ENCODE measurements around the gene FKBP1B. TPM values are rescaled to one million over a fixed set of nuclear protein-coding genes. Genes with fewer than 3 reads are reported as not detected.

The FKBP1B gene
- total RNA-seq, 1 donor from 2014 or later: 38.1 TPM

DNA sequence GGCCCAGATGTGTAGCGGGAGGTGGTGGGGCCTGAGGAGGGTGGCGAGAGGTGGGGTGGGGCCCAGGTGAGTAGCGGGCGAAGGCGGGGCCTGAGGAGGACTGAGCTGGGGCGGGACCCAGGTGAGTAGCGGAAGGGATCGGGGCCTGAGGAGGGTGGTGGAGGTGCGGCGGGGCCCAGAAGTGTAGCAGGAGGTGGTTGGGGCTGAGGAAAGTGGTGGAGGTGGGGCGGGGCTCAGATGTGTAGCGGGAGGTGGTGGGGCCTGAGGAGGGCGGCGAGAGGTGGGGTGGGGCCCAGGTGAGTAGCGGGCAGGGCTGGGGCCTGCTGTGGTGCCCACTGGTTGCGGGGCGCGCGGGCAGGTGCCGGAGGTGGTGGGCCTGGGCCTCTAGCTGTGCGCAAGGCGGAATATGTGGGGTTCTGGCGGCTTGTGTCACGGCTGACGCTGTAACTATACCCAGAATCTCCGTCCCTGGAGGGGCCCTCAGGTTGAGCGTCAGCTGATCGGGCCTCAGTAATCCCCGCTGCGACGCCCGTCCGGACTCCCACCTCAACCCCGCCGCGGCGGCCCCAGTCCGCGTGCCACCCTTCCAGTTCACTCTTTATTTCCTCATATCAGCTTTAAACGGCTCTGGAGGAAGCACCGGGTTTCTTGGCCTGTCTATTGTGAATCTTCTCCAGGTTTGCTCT lies 27.5 kb downstream of the FKBP1B start:
- peaks cover 8% of the 10 kb centered on the region for H3K4me1 Mint-ChIP-seq (ENCODE audit: low read depth, unreplicated experiment)
- peak overlapping the region; percentile 98 for H3K4me3 Mint-ChIP-seq (ENCODE audit: unreplicated experiment)
- DNase-seq: peak; percentile 24
- H3K36me3 Mint-ChIP-seq (ENCODE audit: unreplicated experiment): no peaks in the 10 kb centered on the region
- H3K27ac Mint-ChIP-seq (ENCODE audit: unreplicated experiment): peak overlapping the region; percentile 59
- no peak for TF ChIP-seq CTCF (IDR thresholded peaks at IDR 0.05; ENCODE audit: partially characterized antibody, unreplicated experiment)
- peaks cover 12% of the 10 kb centered on the region for H3K9me3 Mint-ChIP-seq (ENCODE audit: unreplicated experiment)
- H3K27me3 Mint-ChIP-seq (ENCODE audit: unreplicated experiment): no peaks in the 10 kb centered on the region

- TF ChIP-seq CTCF (IDR thresholded peaks at IDR 0.05; ENCODE audit: partially characterized antibody, unreplicated experiment): no peak
- Mint-ChIP-seq H3K4me3 (ENCODE audit: unreplicated experiment) (peak overlapping the region; percentile 98), H3K27me3 (ENCODE audit: unreplicated experiment) (no peaks in the 10 kb centered on the region), H3K27ac (ENCODE audit: unreplicated experiment) (peak overlapping the region; percentile 59), H3K36me3 (ENCODE audit: unreplicated experiment) (no peaks in the 10 kb centered on the region), H3K4me1 (ENCODE audit: low read depth, unreplicated experiment) (peaks cover 8% of the 10 kb centered on the region), H3K9me3 (ENCODE audit: unreplicated experiment) (peaks cover 12% of the 10 kb centered on the region)
- no peak for DNase-seq
Measured at GRCh38 chr2:24077535-24077877, 28.0 kb downstream of the FKBP1B start.

DNA sequence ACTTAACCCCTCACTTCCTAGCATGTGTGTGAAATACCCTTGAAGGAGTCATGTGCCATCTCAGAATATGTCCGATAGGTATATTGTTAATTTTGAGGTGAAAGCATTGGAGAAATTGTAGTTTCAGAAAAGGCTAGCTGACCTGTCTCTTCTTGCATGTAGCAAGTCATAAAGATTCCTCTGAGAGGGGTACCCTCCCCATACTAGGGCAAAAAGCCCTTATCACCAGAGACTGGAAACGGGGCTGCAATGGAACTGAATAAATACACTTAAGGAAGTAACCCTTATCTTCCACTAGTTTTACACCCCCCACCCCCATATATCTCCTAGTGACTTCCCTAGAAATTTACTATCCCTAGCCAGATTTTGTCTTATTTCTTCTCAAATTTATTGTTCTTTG lies 28.3 kb downstream of the FKBP1B start:
- Mint-ChIP-seq H3K4me1 (ENCODE audit: low read depth, unreplicated experiment) (peaks cover 8% of the 10 kb centered on the region), H3K9me3 (ENCODE audit: unreplicated experiment) (peaks cover 12% of the 10 kb centered on the region), H3K27me3 (ENCODE audit: unreplicated experiment) (no peaks in the 10 kb centered on the region), H3K27ac (ENCODE audit: unreplicated experiment) (peak overlapping the region; percentile 59), H3K4me3 (ENCODE audit: unreplicated experiment) (peak overlapping the region; percentile 98), H3K36me3 (ENCODE audit: unreplicated experiment) (no peaks in the 10 kb centered on the region)
- no peak for DNase-seq
- no peak for TF ChIP-seq CTCF (IDR thresholded peaks at IDR 0.05; ENCODE audit: partially characterized antibody, unreplicated experiment)

DNA sequence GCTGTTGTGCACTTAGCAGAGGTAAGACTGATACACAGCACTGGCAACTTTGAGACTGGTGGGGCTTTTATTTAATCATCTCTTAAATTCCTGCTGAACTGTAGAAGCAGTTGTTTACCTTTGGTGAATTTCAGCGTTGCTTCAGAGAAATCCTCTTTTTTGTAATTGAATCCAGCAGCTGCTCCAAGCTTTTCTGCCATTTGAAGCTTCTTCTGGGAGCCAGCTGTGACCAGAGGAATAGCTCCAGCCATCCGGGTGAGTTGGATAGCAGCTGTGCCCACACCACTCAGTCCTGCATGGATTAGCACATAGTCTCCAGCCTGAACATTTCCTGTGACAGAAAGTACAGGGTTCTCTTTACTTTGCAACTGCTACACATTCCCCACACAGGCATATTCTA lies 31.2 kb downstream of the FKBP1B start:
- DNase-seq: no peak
- no peak for TF ChIP-seq CTCF (IDR thresholded peaks at IDR 0.05; ENCODE audit: partially characterized antibody, unreplicated experiment)
- Mint-ChIP-seq H3K27me3 (ENCODE audit: unreplicated experiment) (peaks cover 9% of the 10 kb centered on the region), H3K9me3 (ENCODE audit: unreplicated experiment) (peaks cover 16% of the 10 kb centered on the region), H3K27ac (ENCODE audit: unreplicated experiment) (no peak overlapping the region), H3K4me3 (ENCODE audit: unreplicated experiment) (no peak overlapping the region), H3K36me3 (ENCODE audit: unreplicated experiment) (no peaks in the 10 kb centered on the region), H3K4me1 (ENCODE audit: low read depth, unreplicated experiment) (peaks cover 13% of the 10 kb centered on the region)

DNA sequence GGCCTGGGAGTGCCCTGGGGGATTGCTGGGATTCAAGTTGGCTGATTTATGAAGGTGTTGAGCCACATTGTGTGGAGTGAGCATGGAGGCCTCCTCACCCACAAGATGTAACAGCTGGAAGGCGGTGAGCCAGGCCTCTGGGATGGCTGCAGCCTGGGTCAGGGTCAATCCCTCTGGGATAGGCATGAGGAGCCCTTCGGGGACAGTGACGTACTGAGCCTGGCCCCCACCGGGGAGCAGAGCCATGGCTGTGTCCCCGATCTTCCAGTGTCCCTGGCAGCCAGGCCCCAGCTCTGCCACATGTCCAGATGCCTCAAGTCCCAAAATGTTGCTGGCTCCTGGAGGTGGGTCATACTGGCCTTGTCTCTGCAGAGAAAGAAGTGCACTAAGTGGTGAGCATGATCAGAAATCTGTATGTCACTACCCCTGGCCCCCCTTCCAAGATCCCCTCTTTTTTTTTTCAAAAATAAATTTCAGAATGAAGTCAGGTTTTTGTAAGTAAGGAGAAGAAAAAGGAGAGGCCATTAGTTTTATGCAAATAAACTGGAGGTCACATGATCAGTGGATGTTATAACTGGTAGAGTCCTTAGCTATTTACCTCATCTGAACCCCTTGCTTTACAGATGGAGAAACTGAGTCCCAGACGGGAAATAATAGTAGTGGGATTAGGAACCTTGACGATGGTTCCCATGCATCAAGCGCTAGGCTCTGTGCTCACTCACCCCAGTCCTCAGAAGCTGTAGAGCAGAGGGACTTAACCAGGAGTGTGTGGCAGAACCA lies 33.4 kb downstream of the FKBP1B start:
- Mint-ChIP-seq H3K27me3 (ENCODE audit: unreplicated experiment) (peaks cover 9% of the 10 kb centered on the region), H3K27ac (ENCODE audit: unreplicated experiment) (peak overlapping the region; percentile 98), H3K4me1 (ENCODE audit: low read depth, unreplicated experiment) (peaks cover 13% of the 10 kb centered on the region), H3K4me3 (ENCODE audit: unreplicated experiment) (peak overlapping the region; percentile 93), H3K36me3 (ENCODE audit: unreplicated experiment) (no peaks in the 10 kb centered on the region), H3K9me3 (ENCODE audit: unreplicated experiment) (peaks cover 7% of the 10 kb centered on the region)
- DNase-seq: no peak
- no peak for TF ChIP-seq CTCF (IDR thresholded peaks at IDR 0.05; ENCODE audit: partially characterized antibody, unreplicated experiment)
